ENCODE measurements around the gene NUP93.

The NUP93 gene

GRCh38 chr16:56800355-56800754 lies 70.4 kb downstream of the NUP93 start:
- no peak for TF ChIP-seq CTCF (IDR thresholded peaks at IDR 0.05)

GRCh38 chr16:56801762-56802161 lies 71.8 kb downstream of the NUP93 start:
- no peak for TF ChIP-seq CTCF (IDR thresholded peaks at IDR 0.05)

- no peak for TF ChIP-seq CTCF (IDR thresholded peaks at IDR 0.05)
Observed at GRCh38 chr16:56807011-56807675, 77.2 kb downstream of the NUP93 start.

GRCh38 chr16:56810954-56811353 lies 81.0 kb downstream of the NUP93 start:
- no peak for TF ChIP-seq CTCF (IDR thresholded peaks at IDR 0.05)

GRCh38 chr16:56812884-56813283 lies 83.0 kb downstream of the NUP93 start:
- TF ChIP-seq CTCF (IDR thresholded peaks at IDR 0.05), result no peak

GRCh38 chr16:56814537-56815432 lies 84.9 kb downstream of the NUP93 start:
- TF ChIP-seq CTCF (IDR thresholded peaks at IDR 0.05), result no peak

- no peak for TF ChIP-seq CTCF (IDR thresholded peaks at IDR 0.05)
Observed at GRCh38 chr16:56815721-56816120, 85.8 kb downstream of the NUP93 start.
